Measurements from ENCODE around the gene PRRG4. TPM values are rescaled to one million over a fixed set of nuclear protein-coding genes. Genes with fewer than 3 reads are reported as not detected.

Gene PRRG4
- polyA plus RNA-seq, 1 donor (not counting 4 experiments of a cell fraction or from before 2014, with no cell fraction given): 10.0 TPM

DNA sequence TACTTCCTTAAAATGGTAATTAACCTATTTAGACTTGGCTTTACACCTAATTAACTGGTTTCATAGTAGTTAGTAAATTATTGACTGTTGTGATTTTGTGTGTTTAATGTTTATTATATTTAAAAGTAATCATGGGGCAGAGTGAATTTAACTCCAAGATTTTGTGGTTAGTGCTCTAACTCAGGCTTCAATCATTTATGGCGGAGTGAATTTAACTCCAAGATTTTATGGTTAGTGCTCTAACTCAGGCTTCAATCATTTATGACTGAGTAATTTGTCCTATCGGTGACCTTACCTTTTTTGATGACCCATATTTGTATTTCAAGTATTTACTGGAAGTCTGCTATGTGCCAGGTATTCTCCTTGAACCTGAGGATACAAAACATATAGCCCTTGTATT, 7.2 kb downstream of the PRRG4 start:
- Histone ChIP-seq H3K36me3 (ENCODE audit: control insufficient read depth in 2 of 2, extremely low read depth in 1 of 2, insufficient read depth in 2 of 2, low read length in 2 of 2) (peaks cover 0 to 6% of the 10 kb centered on the region in 2 experiments), H3K9me1 (ENCODE audit: control insufficient read depth, extremely low read depth, insufficient read depth, low read length) (no peaks in the 10 kb centered on the region)

DNA sequence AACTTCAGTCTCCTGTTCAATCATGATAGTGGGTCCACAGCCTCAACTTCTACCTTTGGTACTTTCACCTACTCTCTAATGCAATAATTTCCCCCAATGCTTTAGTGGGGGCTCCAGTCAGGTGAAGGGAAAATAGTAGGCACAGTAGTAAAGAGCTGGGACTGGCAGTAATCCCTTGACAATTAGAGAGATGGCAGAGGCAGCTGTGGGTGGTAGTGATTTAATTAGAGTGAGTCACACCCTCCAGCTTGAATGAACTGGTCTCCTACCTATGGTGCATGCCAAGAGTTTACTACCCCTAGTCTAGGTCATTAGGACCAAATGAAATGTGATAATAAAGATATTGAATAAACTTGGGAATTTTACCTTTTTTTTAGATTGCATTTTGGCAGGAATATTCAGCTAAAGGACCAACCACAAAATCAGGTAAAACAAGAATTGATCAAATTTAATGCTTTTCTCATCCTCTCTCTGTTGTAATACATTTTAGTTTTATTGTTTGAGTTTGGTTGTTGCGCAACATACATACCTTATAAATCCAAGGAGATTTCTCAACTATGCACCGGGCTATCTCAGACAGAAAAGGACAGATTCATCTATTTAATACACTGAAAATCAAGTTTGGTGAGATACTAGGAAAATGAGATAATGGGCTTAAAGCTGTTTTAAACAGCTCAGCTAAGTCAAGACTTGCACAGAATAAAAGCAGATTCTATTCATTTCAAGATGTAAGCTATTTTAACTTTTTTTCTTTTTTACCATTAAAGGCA, 9.0 kb downstream of the PRRG4 start:
- H3K9me1 ChIP-seq (ENCODE audit: control insufficient read depth, extremely low read depth, insufficient read depth, low read length): no peaks in the 10 kb centered on the region
- no peak overlapping the region for H2AFZ ChIP-seq (ENCODE audit: control insufficient read depth, low read length)
- peaks cover 8% of the 10 kb centered on the region for H3K4me1 ChIP-seq (ENCODE audit: control insufficient read depth, extremely low read depth, insufficient read depth, low read length)
- dilution Hi-C loops (cut with MboI; ENCODE audit: extremely low pct_ligation_motif_present, low sequenced_read_pairs): no loop called here
- DNase-seq (ENCODE audit: low read depth, low spot score): no peak
- H3K36me3 ChIP-seq (ENCODE audit: control insufficient read depth in 2 of 2, extremely low read depth in 1 of 2, insufficient read depth in 2 of 2, low read length in 2 of 2): peaks cover 0 to 6% of the 10 kb centered on the region in 2 experiments
- peak overlapping the region; percentile 71 for H3K4me2 ChIP-seq (ENCODE audit: control insufficient read depth, extremely low read depth, insufficient read depth, low read depth, low read length)
- peak overlapping the region in 1 of 3 experiments; percentile 3 for H3K4me3 ChIP-seq (ENCODE audit: control insufficient read depth in 2 of 3, extremely low read depth in 1 of 3, insufficient read depth in 2 of 3, low read depth in 1 of 3, low read length in 3 of 3)
- H3K27me3 ChIP-seq (ENCODE audit: control insufficient read depth, extremely low read depth, insufficient read depth, low read length): no peaks in the 10 kb centered on the region
- TF ChIP-seq EZH2 (IDR thresholded peaks at IDR 0.05; ENCODE audit: low read length): no peak
- TF ChIP-seq, protein P1, sequence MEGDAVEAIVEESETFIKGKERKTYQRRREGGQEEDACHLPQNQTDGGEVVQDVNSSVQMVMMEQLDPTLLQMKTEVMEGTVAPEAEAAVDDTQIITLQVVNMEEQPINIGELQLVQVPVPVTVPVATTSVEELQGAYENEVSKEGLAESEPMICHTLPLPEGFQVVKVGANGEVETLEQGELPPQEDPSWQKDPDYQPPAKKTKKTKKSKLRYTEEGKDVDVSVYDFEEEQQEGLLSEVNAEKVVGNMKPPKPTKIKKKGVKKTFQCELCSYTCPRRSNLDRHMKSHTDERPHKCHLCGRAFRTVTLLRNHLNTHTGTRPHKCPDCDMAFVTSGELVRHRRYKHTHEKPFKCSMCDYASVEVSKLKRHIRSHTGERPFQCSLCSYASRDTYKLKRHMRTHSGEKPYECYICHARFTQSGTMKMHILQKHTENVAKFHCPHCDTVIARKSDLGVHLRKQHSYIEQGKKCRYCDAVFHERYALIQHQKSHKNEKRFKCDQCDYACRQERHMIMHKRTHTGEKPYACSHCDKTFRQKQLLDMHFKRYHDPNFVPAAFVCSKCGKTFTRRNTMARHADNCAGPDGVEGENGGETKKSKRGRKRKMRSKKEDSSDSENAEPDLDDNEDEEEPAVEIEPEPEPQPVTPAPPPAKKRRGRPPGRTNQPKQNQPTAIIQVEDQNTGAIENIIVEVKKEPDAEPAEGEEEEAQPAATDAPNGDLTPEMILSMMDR (optimal IDR thresholded peaks at IDR 0.05 in 1 of 3, IDR thresholded peaks at IDR 0.05 in 1 of 3, conservative IDR thresholded peaks at IDR 0.05 in 1 of 3; ENCODE audit: extremely low read depth in 1 of 3, insufficient read depth in 2 of 3, low read length in 3 of 3): no peak
- H3K79me2 ChIP-seq (ENCODE audit: control insufficient read depth, insufficient read depth, low read length): no peaks in the 10 kb centered on the region
- H3K9me3 ChIP-seq (ENCODE audit: control insufficient read depth, low read depth, low read length): no peaks in the 10 kb centered on the region
- H3K9ac ChIP-seq (ENCODE audit: control insufficient read depth, extremely low read depth, insufficient read depth, low read length): no peak overlapping the region
- peak overlapping the region; percentile 50 for H3K27ac ChIP-seq (ENCODE audit: control insufficient read depth, insufficient read depth, low read length)
- no peaks in the 10 kb centered on the region for H4K20me1 ChIP-seq (ENCODE audit: control insufficient read depth, extremely low read depth, insufficient read depth, low read length)
- FAIRE-seq: peak; percentile 51

More for the DNA sequence above, 7.2 kb downstream of the PRRG4 start:
- no peak overlapping the region for H3K9ac ChIP-seq (ENCODE audit: control insufficient read depth, extremely low read depth, insufficient read depth, low read length)
- H3K27me3 ChIP-seq (ENCODE audit: control insufficient read depth, extremely low read depth, insufficient read depth, low read length): no peaks in the 10 kb centered on the region
- H3K27ac ChIP-seq (ENCODE audit: control insufficient read depth, insufficient read depth, low read length): no peak overlapping the region
- FAIRE-seq: no peak
- H3K4me2 ChIP-seq (ENCODE audit: control insufficient read depth, extremely low read depth, insufficient read depth, low read depth, low read length): no peak overlapping the region
- peaks cover 8% of the 10 kb centered on the region for H3K4me1 ChIP-seq (ENCODE audit: control insufficient read depth, extremely low read depth, insufficient read depth, low read length)
- no peak for TF ChIP-seq EZH2 (IDR thresholded peaks at IDR 0.05; ENCODE audit: low read length)
- TF ChIP-seq, protein P1 (optimal IDR thresholded peaks at IDR 0.05 in 1 of 3, IDR thresholded peaks at IDR 0.05 in 1 of 3, conservative IDR thresholded peaks at IDR 0.05 in 1 of 3; ENCODE audit: extremely low read depth in 1 of 3, insufficient read depth in 2 of 3, low read length in 3 of 3): no peak
- no peak for DNase-seq (ENCODE audit: low read depth, low spot score)
- H3K79me2 ChIP-seq (ENCODE audit: control insufficient read depth, insufficient read depth, low read length): no peaks in the 10 kb centered on the region
- dilution Hi-C loops (cut with MboI; ENCODE audit: extremely low pct_ligation_motif_present, low sequenced_read_pairs): no loop called here
- H2AFZ ChIP-seq (ENCODE audit: control insufficient read depth, low read length): no peak overlapping the region
- H4K20me1 ChIP-seq (ENCODE audit: control insufficient read depth, extremely low read depth, insufficient read depth, low read length): no peaks in the 10 kb centered on the region
- no peaks in the 10 kb centered on the region for H3K9me3 ChIP-seq (ENCODE audit: control insufficient read depth, low read depth, low read length)
- no peak overlapping the region for H3K4me3 ChIP-seq (ENCODE audit: control insufficient read depth in 2 of 3, extremely low read depth in 1 of 3, insufficient read depth in 2 of 3, low read depth in 1 of 3, low read length in 3 of 3)
